Measurements from ENCODE around the gene NDST1.
A peak's percentile ranks its signal among the peaks of the same experiment; 100 is the strongest.

NDST1 gene

DNA sequence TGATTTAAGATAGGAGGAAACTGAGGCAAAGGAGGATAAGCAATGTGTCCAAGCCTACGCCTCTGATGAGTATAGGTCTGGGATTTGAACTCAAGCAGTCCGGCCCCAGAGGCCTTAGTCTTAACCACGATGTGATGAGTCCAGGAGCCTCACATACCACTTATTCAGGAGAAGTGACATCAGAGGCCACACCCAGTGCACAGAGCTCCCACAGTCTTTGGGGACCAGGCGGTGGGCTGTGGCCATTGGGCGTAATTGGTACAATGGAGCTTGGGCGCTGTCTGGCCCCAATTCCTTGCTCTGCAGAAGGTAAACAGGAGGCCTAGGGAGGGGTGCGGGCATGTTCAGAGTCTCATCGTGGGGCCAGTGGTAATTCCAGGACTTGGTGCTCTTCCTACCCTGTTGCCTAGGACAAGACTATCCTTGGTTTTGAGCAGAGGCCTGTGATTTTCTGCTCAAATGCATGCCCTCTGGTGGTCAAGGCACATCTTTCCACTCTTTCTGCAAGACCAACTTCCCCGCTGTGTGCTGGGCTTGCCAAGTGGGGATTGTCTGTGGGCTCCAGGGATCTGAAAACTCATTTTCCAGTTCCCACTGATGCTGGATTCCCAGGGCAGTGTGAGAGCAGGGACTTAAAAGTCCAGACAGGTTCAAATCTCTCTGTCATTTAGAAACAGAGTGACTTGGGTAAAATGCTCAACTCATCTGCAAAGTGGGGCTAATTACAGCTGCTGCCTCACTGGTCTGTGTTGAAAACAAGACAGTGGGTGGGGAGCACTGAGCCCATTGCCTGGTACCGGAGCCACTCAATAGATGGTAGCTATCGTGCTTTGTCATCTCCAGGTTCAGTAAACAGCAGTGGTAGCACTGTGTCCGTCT lies 15.8 kb downstream of the NDST1 start:
- peak; percentile 75 for DNase-seq (ENCODE audit: low read depth)

DNA sequence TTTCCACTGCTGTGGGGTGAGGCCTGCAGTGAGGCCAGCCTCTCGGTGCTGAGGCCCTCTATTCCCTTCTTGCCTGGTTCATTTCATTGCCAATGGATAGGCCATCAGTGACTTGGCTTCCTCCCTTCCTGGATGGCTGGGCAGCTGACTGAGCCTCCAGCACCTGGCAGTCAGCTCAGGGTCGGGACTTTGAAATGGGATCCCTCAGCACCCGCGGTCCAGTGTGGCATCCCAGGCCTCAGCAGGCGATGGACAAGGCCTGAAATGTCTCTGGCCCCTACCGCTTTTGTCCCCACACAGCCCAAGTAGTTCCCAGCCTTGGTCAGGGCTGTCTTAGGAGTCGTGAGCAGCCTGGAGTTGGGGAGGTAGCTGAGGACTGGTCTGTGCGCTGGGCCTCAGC lies 17.2 kb downstream of the NDST1 start:
- DNase-seq (ENCODE audit: low read depth) = no peak

DNA sequence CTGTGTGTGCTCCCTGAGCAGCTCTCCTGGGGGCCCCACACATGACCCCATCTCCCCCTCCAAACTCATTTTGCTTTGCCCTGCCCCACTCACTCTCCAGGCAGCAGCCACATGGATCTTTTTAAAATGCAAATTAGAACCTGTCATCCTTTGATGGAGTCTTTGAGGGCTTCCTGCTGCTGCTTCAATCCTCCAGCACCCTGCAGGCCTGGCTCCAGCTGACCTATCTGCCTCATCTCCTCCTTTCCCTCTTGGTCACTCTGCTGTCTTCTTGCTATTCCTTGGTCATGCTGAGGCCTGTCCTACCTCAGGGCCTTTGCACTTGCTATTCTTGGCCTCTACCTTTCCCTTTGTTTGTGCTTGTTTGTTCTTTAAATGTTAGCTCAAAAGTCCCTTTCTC lies 17.9 kb downstream of the NDST1 start:
- no peak for DNase-seq (ENCODE audit: low read depth)

DNA sequence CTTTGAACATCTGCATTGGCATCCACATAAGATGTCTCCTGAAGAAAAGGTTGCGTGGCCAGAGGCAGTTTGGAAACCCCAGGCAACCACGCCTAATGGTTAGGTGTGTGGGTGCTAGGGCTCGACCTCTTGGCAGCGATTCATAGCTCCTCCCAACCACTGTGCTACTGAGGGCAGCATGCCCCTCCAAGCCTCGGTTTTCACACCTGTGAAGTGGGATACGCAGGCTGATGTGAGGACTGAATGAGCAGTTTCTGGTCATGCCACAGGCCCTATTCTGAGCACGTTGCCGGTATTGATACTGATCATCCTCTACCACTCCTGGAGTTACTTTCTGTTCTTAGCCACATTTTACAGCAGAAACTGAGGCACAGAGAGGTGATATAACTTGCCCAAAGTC lies 19.1 kb downstream of the NDST1 start:
- no peak for DNase-seq (ENCODE audit: low read depth)

DNA sequence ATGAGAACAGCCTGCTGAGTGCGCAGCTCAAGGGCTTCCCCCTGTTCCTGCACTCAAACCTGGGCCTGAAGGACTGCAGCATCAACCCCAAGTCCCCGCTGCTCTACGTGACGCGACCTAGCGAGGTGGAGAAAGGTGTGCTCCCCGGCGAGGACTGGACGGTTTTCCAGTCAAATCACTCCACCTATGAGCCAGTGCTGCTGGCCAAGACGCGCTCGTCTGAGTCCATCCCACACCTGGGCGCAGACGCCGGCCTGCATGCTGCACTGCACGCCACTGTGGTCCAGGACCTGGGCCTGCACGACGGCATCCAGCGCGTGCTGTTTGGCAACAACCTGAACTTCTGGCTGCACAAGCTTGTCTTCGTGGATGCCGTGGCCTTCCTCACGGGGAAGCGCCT lies 19.9 kb downstream of the NDST1 start:
- no peak for DNase-seq (ENCODE audit: low read depth)

DNA sequence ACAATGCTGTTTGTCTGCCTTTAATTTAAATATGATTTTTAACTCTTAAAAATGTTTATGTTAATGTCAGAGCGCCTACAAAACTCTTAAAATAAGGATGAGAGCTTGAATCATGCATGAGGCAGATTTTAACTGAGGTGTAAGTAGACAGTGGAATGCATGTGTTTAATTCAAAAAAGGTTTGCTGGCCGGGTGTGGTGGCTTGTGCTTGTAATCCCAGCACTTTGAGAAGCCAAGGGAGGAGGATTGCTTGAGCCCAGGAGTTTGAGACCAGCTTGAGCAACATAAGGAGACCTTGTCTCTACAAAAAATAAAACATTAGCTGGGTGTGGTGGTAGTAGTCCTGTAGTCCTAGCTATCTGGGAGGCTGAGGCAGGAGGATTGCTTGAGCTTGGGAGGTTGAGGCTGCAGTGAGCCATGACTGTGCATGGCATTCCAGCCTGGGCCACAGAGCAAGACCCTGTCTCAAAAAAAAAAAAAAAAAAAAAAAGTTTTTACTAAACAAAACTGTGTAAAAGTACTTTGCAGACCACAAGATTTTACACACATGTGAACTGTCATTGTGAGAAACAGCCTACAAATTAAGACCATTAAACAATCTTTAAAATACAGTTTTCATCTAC lies 21.1 kb downstream of the NDST1 start:
- no peak for DNase-seq (ENCODE audit: low read depth)

DNA sequence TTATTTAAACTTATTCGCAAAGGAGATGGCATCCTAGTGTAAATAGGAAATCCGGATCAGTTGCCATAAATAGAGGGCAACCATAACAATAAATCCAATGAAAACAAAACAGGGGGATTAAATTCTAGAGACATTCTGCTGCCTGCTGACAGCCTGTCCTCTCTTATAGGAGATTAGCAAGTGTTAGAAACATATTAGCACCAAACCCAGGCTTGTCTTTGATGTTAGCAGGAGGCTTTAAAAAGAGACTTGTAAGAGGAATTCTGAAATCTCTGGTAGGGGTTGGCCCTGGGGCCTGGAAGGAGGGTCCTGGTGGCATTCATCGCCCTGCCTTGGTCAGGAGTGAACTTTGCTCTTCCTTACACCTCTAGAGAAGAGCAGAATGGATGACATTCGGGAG lies 21.6 kb downstream of the NDST1 start:
- DNase-seq (ENCODE audit: low read depth) = no peak

DNA sequence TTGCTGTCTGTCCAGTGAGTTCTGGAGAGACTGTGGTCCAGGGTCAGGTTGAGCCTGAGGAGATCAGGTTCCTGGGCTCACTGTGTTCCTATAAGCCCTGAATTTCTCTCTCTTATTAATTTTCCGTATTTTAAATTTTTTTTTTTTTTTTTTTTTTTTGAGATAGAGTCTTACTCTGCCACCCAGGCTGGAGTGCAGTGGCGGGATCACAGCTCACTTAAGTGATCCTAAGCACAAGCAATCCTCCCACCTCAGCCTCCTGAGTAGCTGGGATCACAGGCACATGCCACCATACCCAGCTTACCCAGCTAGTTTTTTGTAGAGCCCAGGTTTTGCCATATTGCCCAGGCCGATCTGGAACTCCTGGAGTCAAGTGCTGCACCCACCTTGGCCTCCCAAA lies 22.5 kb downstream of the NDST1 start:
- no peak for DNase-seq (ENCODE audit: low read depth)

DNA sequence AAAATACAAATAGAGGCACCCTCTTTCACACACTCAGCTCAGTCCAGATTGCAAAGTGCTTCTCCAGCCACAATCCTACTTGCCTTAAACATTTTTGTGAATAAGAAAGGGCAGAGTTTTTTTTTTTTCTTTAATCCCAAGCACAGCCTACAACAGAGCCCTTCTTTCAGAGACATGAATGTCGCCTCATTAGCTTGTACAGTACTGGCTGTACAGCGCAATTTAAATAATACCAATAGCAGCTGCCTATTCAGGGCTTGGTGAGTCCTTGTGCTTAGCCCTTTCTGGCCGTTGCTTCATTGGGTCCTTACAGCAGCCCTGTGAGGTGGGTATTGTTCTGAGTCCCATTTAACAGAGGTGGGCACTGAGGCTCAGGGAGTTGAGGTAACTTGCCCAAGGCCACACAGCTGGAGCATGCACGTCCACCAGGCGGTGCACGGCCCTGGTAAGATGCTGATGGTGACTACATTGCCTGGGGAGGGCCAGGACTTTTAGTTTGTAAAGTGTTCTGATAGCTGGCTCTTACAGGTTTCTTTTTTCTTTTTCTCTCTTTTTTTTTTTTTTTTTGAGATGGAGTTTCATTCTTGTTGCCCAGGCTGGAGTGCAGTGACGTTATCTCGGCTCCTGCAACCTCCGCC lies 23.1 kb downstream of the NDST1 start:
- DNase-seq (ENCODE audit: low read depth) = no peak

DNA sequence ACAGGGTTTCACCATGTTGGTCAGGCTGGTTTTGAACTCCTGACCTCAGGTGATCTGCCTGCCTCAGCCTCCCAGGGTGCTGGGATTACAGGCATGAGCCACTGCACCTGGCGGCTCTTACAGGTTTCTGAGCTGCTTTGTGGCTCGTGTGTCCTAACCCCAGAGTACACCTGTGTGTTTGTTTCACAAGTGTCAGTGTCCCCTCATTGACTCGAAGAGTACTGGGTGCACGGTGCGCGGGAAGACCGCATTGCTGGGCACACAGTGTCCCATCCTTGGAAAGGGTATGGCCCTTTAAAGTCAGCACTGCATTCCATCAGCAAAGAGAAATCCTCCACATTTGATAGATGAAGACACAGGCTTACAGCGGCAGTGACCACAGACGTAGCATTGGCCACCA lies 23.8 kb downstream of the NDST1 start:
- no peak for DNase-seq (ENCODE audit: low read depth)

DNA sequence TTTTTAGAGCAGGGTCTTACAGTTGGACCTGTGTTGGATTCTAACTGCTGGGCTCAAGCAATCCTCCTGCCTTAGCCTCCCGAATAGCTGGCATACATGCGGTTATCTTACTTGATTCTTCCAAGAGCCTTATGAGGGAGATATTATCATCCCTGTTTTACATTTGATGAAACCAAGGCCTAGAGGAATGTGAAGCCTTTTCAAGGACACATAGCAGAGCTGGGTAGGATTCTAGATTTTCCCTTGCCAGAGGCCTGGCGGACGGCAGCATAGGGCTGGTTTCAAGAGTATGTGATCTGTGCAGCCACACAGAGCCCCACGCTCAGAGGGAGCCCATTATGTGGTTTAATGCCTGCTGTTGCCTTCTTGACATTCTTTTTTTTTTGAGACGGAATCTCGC lies 24.2 kb downstream of the NDST1 start:
- DNase-seq (ENCODE audit: low read depth) = no peak

DNA sequence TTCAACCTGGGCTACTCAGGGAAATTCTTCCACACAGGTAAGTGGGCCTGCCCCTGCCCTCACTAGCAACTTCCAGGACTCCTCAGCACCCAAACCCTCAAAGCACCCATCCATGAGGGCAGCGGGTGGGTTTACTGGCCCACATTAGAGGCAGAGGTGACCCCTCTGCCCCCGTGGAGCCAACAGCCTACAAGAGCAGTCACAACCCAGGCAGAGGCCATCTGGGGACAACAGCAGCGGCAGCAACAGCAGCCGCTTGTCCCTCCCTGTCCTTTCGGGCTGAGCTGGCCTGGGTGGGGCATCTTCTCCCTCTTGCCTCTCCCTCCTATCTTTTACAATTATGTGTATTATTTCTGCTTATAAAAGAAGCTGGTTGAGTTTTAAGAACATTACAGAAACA lies 25.1 kb downstream of the NDST1 start:
- DNase-seq (ENCODE audit: low read depth) = no peak

DNA sequence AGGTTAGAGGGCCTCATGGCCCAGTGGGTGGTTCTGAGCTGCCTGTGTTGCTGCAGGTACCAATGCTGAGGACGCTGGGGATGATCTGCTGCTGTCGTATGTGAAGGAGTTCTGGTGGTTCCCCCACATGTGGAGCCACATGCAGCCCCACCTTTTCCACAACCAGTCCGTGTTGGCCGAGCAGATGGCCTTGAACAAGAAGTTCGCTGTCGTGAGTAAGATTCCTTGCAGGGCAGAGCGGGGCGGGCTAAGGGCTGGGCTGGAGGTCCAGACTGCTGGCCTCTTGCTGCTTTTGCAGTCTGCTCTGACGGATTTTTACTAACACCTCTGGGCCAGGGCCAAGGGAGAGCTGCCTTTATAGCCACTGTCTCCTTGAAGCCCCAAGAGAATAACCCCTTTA lies 26.9 kb downstream of the NDST1 start:
- no peak for DNase-seq (ENCODE audit: low read depth)

DNA sequence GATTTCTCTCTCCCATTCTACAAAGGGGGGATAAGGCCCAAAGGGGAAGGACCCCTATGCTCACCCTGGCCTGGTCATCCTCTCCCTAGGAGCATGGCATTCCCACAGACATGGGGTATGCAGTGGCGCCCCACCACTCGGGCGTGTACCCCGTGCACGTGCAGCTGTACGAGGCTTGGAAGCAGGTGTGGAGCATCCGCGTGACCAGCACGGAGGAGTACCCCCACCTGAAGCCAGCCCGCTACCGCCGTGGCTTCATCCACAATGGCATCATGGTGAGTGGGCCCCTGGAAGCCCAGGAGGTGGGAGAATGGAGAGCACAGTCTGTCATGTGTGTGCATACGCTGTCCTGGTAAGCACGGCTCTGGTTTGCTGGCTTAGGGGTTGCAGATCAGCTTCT lies 27.7 kb downstream of the NDST1 start:
- DNase-seq (ENCODE audit: low read depth) = no peak

DNA sequence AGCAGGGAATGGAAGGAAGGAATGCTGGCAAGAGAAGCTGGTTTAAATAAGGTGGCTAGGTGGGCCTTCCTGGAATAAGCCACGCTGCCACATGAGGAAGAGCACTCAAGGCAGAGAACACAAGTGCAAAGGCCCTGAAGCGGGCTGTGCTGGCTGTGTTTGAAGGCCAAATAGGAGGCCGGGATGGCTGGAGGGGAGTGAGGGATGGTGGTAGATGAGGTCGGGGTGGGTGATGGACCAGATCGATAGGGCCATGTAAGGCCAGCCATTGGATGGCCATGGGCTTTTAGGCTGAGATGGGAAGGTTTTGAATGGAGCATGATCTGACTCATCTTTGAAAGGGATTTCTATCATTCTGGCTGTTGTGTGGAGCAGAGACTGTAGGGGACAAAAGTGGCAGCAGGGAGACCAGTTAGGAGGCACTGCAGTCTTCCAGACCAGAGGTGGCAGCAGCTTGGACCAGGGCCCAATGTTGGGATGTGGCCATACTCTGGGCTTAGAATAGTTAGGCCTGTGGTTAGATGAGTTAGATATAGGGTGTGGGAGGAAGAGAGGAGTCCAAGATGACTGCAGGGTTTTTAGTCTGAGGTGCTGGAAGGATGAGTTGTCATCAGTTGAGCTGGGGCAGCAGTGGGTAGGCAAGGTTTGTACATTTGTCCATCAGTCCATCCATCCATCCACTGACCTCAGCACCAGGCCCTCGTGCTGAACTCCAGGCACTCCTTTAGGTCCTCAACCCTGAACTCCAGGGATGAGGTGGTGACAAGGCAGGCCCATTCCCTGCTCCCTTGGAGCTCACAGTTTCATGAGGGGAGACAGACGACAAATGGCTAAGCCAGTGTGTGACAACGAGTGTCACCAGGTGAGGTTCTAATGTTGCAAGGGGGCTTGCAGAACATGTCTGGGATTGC lies 30.3 kb downstream of the NDST1 start:
- DNase-seq (ENCODE audit: low read depth) = no peak

DNA sequence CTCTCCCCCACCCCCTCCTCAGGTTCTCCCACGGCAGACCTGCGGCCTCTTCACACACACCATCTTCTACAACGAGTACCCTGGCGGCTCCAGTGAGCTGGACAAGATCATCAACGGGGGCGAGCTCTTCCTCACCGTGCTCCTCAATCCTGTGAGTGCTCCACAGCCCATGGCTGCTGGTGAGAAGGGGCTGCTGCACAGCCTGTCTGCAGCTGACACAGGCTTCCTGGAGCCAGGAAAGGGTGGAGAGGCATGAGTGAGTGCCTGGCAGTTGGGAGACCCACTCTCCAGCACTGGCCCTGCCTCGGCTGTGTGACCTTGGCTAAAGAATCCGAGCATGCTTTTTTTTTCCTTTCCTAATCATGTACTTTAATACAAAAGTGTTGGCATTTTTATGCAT lies 31.3 kb downstream of the NDST1 start:
- no peak for DNase-seq (ENCODE audit: low read depth)

DNA sequence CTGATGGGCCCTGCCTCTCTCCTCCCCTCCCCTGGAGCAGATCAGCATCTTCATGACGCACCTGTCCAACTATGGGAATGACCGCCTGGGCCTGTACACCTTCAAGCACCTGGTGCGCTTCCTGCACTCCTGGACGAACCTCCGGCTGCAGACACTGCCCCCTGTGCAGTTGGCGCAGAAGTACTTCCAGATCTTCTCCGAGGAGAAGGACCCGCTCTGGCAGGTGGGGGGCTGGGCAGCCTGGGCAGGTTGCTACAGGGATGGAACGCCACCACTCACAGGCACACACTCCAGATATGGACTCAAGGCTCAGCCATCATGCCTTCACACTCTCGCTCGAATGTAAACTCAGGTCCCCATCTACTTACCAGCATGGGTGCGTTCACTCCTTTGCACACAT lies 32.1 kb downstream of the NDST1 start:
- DNase-seq (ENCODE audit: low read depth) = no peak

DNA sequence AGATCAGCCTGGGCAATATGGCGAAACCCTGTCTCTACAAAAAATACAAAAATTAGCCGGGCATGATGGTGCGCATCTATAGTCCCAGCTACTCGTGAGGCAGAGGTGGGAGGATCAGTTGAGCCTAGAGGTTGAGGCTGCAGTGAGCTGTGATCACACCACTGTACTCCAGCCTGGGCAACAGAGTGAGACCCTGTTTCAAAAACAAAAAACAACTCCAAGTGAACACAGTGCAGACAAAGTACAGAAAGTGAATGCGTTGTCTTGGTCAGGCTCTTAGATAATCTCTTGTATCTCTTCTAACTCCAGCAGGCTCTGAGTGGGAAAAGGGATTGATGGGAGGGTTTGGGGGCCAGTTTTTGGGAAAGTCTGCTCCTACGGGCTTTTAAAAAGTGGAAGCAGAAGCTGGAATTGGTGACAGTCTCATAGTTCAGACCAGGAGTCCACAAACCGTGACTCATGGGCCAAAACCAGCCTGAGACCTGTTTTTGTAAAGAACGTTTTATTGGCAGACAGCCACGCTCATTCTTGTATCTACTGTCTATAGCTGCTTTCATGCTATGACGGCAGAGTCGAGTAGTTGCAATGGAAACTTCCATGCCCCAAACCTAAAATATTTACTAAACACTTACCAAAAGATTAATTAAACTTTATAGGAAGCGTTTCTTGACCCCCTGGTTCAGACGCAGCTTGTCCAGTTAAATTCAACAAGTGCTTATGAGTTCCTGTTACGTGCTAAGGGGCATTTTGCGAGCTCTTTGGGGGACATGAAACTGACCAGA lies 32.9 kb downstream of the NDST1 start:
- DNase-seq (ENCODE audit: low read depth) = peak; percentile 80

DNA sequence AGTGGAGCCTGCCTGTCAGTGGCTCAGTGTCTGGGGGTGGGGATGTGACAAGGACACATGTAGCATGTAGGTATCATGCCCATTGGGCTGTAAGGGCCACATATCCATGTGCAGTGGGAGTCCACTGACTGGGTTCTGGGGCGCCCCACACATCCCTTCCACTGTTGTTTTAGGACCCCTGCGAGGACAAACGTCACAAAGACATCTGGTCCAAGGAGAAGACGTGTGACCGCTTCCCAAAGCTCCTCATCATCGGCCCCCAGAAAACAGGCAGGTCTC lies 33.4 kb downstream of the NDST1 start:
- DNase-seq (ENCODE audit: low read depth) = no peak

DNA sequence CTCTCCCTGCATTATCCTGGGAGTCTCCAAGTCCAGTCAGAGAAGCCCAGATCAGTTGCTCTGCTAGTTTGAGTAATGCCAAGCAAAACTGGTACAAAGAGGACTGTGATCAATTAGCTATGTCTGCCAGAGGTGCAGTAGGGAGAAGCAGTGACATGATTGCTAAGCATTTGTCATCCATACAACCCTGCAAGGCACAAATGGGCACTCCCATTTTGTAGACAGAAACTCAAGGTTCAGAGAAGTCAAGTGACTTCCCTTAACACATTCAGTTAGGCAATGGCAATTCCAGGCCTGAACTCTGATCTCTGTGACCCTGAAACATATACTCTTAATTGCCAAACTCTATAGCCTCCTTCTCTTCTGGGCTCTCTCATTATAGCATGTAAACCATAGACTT lies 34.0 kb downstream of the NDST1 start:
- no peak for DNase-seq (ENCODE audit: low read depth)

DNA sequence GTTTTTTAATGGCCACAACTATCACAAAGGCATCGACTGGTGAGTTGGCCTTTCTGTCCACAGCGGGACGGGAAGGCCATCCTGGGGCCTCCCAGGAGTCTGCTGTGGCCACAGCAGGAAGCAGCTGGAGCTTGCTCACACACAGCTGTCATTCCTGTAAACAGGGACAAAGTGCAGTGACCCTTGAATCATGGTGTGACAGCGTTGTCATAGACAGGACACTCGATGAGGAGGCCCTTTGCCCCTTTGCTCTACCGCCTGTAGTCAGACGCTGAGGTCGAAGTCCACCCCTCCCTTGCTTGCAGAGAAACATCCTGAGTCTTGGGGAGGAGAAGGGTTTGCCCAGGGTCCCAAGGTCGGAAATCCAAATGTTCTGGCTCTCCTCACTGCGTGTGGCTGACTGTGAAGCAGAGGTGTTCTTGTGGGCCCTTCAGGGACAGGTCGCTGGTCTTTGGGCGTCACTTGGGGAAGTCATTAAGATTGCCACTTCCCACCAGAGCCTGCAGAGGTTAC lies 35.1 kb downstream of the NDST1 start:
- DNase-seq (ENCODE audit: low read depth) = no peak
